Measurements from ENCODE around the gene HEPACAM. TPM values are rescaled to one million over a fixed set of nuclear protein-coding genes. Genes with fewer than 3 reads are reported as not detected.

HEPACAM gene
- total RNA-seq, 1 experiment from 2014 or later = 0.11 TPM

DNA sequence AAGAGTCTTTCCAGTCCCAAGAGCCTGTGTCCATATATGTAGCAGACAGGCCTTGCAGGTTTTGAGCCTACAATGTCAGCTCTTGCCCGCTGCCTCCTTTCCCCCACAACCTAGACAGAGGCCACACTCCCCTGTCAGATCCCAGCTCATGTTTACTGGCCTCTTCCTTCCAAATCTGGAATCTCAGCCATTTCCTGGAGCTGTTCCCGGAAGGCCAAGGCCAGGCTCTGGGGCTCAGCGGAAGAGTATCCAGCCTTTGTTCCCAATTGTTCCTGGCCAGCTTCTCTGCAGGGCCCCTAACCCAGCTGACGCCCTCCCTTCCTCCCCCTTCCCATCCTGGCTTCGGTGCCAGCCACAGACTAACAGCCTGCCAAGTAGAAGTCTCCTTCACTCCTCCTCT, 37.1 kb downstream of the HEPACAM start:
- TF ChIP-seq, protein P1, sequence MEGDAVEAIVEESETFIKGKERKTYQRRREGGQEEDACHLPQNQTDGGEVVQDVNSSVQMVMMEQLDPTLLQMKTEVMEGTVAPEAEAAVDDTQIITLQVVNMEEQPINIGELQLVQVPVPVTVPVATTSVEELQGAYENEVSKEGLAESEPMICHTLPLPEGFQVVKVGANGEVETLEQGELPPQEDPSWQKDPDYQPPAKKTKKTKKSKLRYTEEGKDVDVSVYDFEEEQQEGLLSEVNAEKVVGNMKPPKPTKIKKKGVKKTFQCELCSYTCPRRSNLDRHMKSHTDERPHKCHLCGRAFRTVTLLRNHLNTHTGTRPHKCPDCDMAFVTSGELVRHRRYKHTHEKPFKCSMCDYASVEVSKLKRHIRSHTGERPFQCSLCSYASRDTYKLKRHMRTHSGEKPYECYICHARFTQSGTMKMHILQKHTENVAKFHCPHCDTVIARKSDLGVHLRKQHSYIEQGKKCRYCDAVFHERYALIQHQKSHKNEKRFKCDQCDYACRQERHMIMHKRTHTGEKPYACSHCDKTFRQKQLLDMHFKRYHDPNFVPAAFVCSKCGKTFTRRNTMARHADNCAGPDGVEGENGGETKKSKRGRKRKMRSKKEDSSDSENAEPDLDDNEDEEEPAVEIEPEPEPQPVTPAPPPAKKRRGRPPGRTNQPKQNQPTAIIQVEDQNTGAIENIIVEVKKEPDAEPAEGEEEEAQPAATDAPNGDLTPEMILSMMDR (conservative IDR thresholded peaks at IDR 0.05; ENCODE audit: low read depth, low read length) = no peak
- TF ChIP-seq EZH2 (IDR thresholded peaks at IDR 0.05; ENCODE audit: low read length, unreplicated experiment) = no peak
- no peak for TF ChIP-seq EZH2phosphoT487 (IDR thresholded peaks at IDR 0.05; ENCODE audit: borderline replicate concordance, low read length)
- Histone ChIP-seq H3K9me2 (replicated peaks; ENCODE audit: low read length) (no peaks in the 10 kb centered on the region), H4K20me1 (ENCODE audit: low read length) (no peaks in the 10 kb centered on the region), H3K4me3 (ENCODE audit: low read length) (peak overlapping the region; percentile 19; the same call in 1 of the 2 replicates), H3K27ac (ENCODE audit: low read length) (peak overlapping the region; percentile 88), H3K4me1 (ENCODE audit: insufficient read depth, low read length) (peaks cover 80% of the 10 kb centered on the region), H3F3A (ENCODE audit: low read length, unreplicated experiment) (peaks cover 15% of the 10 kb centered on the region), H3K4me2 (ENCODE audit: low read length) (peak overlapping the region; percentile 71), H3K79me2 (ENCODE audit: low read length) (0 out of 2 replicates have a peak, but pooled peaks cover 4% of the 10 kb centered on the region), H2AFZ (ENCODE audit: low read length) (peak overlapping the region; percentile 63), H3K27me3 (ENCODE audit: low read length) (no peaks in the 10 kb centered on the region), H3K9me3 (ENCODE audit: low read length) (no peaks in the 10 kb centered on the region), H3K9ac (ENCODE audit: low read length) (peak overlapping the region; percentile 58), H3K36me3 (ENCODE audit: low read depth, low read length) (no peaks in the 10 kb centered on the region)
- ChIA-PET POLR2A (ENCODE audit: unreplicated experiment) (interaction anchor here (0.8 to 1.8 kb wide), 2 partner anchors 23 to 56 kb away, joined by 3 to 17 read pairs; partner anchors contain the start of gene CCDC15), CTCF (interaction anchor here (0.5 to 1.7 kb wide), 4 partner anchors 23 to 496 kb away, joined by 3 to 20 read pairs (median 10); partner anchors contain the start of gene CCDC15)
- DNase-seq = peak; percentile 86
- peak; percentile 49 for ATAC-seq
- intact Hi-C loops (cut with micrococcal nuclease) = loop anchor here (1.0 kb wide), 2 partner anchors 22 to 61 kb away; no protein-coding TSS in a partner anchor
- BruUV-seq (replicated peaks) = TSS peak; percentile 24

DNA sequence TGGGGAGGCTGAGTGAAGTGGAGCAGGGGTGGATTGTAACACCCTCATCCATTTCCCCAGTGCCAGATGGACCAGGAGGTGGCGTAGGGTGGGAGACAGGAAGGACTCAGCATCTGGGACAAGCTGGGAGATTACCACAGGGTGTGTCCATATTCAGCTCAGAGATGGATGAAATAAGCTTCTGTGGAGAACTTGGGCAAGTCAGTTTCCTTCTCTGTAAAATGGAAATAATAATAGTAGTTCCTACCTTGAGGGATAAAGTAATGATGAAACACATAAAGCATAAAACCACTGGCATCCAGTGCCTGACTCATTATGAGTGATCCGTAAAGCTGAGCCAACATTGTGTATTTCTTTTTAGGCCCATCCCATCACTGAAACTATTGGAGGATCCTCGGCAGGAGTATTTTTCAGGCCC, 37.6 kb downstream of the HEPACAM start:
- Histone ChIP-seq H3K9me3 (ENCODE audit: low read length) (no peaks in the 10 kb centered on the region), H2AFZ (ENCODE audit: low read length) (peak overlapping the region; percentile 63), H4K20me1 (ENCODE audit: low read length) (no peaks in the 10 kb centered on the region), H3K4me3 (ENCODE audit: low read length) (peak overlapping the region; percentile 19; the same call in 1 of the 2 replicates), H3K27me3 (ENCODE audit: low read length) (no peaks in the 10 kb centered on the region), H3K9me2 (replicated peaks; ENCODE audit: low read length) (no peaks in the 10 kb centered on the region), H3K4me1 (ENCODE audit: insufficient read depth, low read length) (peaks cover 77% of the 10 kb centered on the region), H3F3A (ENCODE audit: low read length, unreplicated experiment) (peaks cover 15% of the 10 kb centered on the region), H3K27ac (ENCODE audit: low read length) (peak overlapping the region; percentile 88), H3K36me3 (ENCODE audit: low read depth, low read length) (no peaks in the 10 kb centered on the region), H3K4me2 (ENCODE audit: low read length) (peak overlapping the region; percentile 71), H3K9ac (ENCODE audit: low read length) (peak overlapping the region; percentile 58), H3K79me2 (ENCODE audit: low read length) (0 out of 2 replicates have a peak, but pooled peaks cover 4% of the 10 kb centered on the region)
- TF ChIP-seq, protein P1 (conservative IDR thresholded peaks at IDR 0.05; ENCODE audit: low read depth, low read length) = peak; percentile 53
- TF ChIP-seq EZH2phosphoT487 (IDR thresholded peaks at IDR 0.05; ENCODE audit: borderline replicate concordance, low read length) = no peak
- TF ChIP-seq EZH2 (IDR thresholded peaks at IDR 0.05; ENCODE audit: low read length, unreplicated experiment) = no peak
- DNase-seq (peak; percentile 97), ATAC-seq (peak; percentile 60)
- POLR2A ChIA-PET (ENCODE audit: unreplicated experiment) = interaction anchor here (0.7 to 1.8 kb wide), 3 partner anchors 22 to 172 kb away, joined by 3 to 17 read pairs (median 3); partner anchors contain the start of gene CCDC15
- intact Hi-C loops (cut with micrococcal nuclease) = loop anchor here (1.0 kb wide), 2 partner anchors 22 to 61 kb away; no protein-coding TSS in a partner anchor
- BruUV-seq (replicated peaks) = no TSS peak
- CTCF ChIA-PET = interaction anchor here (0.5 to 1.7 kb wide), 4 partner anchors 22 to 496 kb away, joined by 3 to 20 read pairs (median 10); partner anchors contain the start of gene CCDC15

All from PC-3 (cell line).